Spleen (tissue), 11 donors: ENCODE data around the gene ARHGEF38. TPM values are rescaled to one million over a fixed set of nuclear protein-coding genes. Genes with fewer than 3 reads are reported as not detected.

ENCODE experiments used
- DNase-seq: peaks from one replicate; pipeline ENCODE4 v3.0.0-alpha.2; 2020
- H3K27ac ChIP-seq, 8 donors: fragments of 200-600 bp; sonication (generic) in 7 of 8; 1 replicate in 4 of 8; 2 replicates in 4 of 8; pipeline versions ENCODE4 v1.5.0 to v1.8.0; 2016 to 2021; ENCODE audit warnings: inconsistent platforms in 4 of 8, mild to moderate bottlenecking in 4 of 8, moderate library complexity in 1 of 8
- H3K27me3 ChIP-seq, 7 donors: fragments of 200-600 bp; sonication (generic) in 6 of 7; replicated peaks in 1 of 7; 1 replicate in 4 of 7; 2 replicates in 3 of 7; pipeline versions ENCODE4 v1.5.0 to v1.8.0; 2016 to 2021; ENCODE audit warnings: inconsistent platforms in 3 of 7, mild to moderate bottlenecking in 1 of 7
- H3K36me3 ChIP-seq, 6 donors: fragments of 200-600 bp; sonication (generic) in 5 of 6; 1 replicate in 4 of 6; 2 replicates in 2 of 6; pipeline versions ENCODE4 v1.5.0 to v1.8.0; 2016 to 2021; ENCODE audit warnings: inconsistent platforms in 2 of 6
- H3K4me1 ChIP-seq, 6 donors: fragments of 200-600 bp; sonication (generic) in 5 of 6; 1 replicate in 3 of 6; 2 replicates in 3 of 6; pipeline versions ENCODE4 v1.5.0 to v1.8.0; 2016 to 2021; ENCODE audit warnings: inconsistent platforms in 3 of 6
- H3K4me3 ChIP-seq, 8 donors: fragments of 200-600 bp; sonication (generic) in 7 of 8; 1 replicate in 4 of 8; 2 replicates in 4 of 8; pipeline versions ENCODE4 v1.5.0 to v1.8.0; 2016 to 2021; ENCODE audit warnings: inconsistent platforms in 4 of 8, mild to moderate bottlenecking in 4 of 8, moderate library complexity in 2 of 8
- H3K9me3 ChIP-seq, 8 donors: fragments of 200-600 bp; sonication (generic) in 7 of 8; 1 replicate in 4 of 8; 2 replicates in 4 of 8; pipeline versions ENCODE4 v1.5.0 to v1.8.0; 2016 to 2021; ENCODE audit warnings: inconsistent platforms in 4 of 8
- POLR2A ChIP-seq, 3 donors: fragments of 450-650 bp; IDR thresholded peaks; one replicate each; pipeline ENCODE4 v1.5.1; 2017; ENCODE audit warnings: antibody characterized with exemption in 3 of 3, mild to moderate bottlenecking in 1 of 3
- POLR2AphosphoS5 ChIP-seq, 3 donors: sonication (generic); formaldehyde crosslinking; IDR thresholded peaks; one replicate each; pipeline ENCODE4 v1.5.1; 2017; ENCODE audit warnings: antibody characterized with exemption in 3 of 3
- WGBS, 5 donors: extraction: QIAGEN DNeasy Blood & Tissue Kit in 3 of 5; methylation state at CpG; one replicate each; pipeline versions ENCODE4 v1.1.5 to v1.1.7; 2013 to 2018; 5-methylcytosine and 5-hydroxymethylcytosine counted together
- intact Hi-C: fragments of 100-400 bp; cut with DNase I; formaldehyde crosslinking; loops from one replicate; pipeline ENCODE4 v1.15.0; 2023; ENCODE audit warnings: low total_unique reads
- polyA plus RNA-seq, 3 donors: library from polyadenylated mRNA; stranded (reverse); fragments of 200-250 nt; gene quantifications; one replicate each; pipeline ENCODE4 v1.2.1, GENCODE V29; 2013
- total RNA-seq, 7 donors: library from RNA; depleted of rRNA in 3 of 7; stranded (reverse); fragments of >200 nt in 3 of 7; fragmentation: NEBNext Ultra II Directional in 4 of 7; extraction: Animal tissue kit (Norgen Biotek cat#: 25700) in 4 of 7; gene quantifications; one replicate each; pipeline versions ENCODE4 v1.1.0 to v1.2.1, GENCODE V29; 2016 to 2021
- TF ChIP-seq, protein P1 (sequence below), 11 experiments: fragments of 200-600 bp in 7 of 11; fragments of 450-650 bp in 4 of 11; sonication (generic) in 4 of 11; IDR thresholded peaks in 8 of 11; conservative IDR thresholded peaks in 3 of 11; 1 replicate in 7 of 11; 2 replicates in 4 of 11; pipeline versions ENCODE4 v1.4.0 to v1.8.0; 2016 to 2021; ENCODE audit warnings: antibody characterized with exemption in 11 of 11, inconsistent platforms in 4 of 11, mild to moderate bottlenecking in 1 of 11
- donor health status: healthy with polysubstance abuse.
- donor health status: DM: no; HTN: no; CAD: no; lungs with moderate emphysema.
- donor health status: DM: no; HTN: no; CAD: no.
- donor health status: Bipolar disorder and iron deficiency.
- donor health status: healthy.
- donor health status: DM: no; HTN: no; CAD: no.
- donor health status: DM: yes; HTN: yes; CAD: no.

The ARHGEF38 gene
- total and polyA plus RNA-seq, 10 donors: not detected

- no peak overlapping the region for H3K4me3 ChIP-seq
- H3K4me1 ChIP-seq: no peaks in the 10 kb centered on the region
- no peak for DNase-seq
- no peaks in the 10 kb centered on the region for H3K36me3 ChIP-seq
- intact Hi-C loops: no loop called here
- TF ChIP-seq POLR2A (IDR thresholded peaks at IDR 0.05): no peak
- TF ChIP-seq POLR2AphosphoS5 (IDR thresholded peaks at IDR 0.05): no peak
- TF ChIP-seq, protein P1, sequence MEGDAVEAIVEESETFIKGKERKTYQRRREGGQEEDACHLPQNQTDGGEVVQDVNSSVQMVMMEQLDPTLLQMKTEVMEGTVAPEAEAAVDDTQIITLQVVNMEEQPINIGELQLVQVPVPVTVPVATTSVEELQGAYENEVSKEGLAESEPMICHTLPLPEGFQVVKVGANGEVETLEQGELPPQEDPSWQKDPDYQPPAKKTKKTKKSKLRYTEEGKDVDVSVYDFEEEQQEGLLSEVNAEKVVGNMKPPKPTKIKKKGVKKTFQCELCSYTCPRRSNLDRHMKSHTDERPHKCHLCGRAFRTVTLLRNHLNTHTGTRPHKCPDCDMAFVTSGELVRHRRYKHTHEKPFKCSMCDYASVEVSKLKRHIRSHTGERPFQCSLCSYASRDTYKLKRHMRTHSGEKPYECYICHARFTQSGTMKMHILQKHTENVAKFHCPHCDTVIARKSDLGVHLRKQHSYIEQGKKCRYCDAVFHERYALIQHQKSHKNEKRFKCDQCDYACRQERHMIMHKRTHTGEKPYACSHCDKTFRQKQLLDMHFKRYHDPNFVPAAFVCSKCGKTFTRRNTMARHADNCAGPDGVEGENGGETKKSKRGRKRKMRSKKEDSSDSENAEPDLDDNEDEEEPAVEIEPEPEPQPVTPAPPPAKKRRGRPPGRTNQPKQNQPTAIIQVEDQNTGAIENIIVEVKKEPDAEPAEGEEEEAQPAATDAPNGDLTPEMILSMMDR (IDR thresholded peaks at IDR 0.05 in 8 of 11, conservative IDR thresholded peaks at IDR 0.05 in 3 of 11): no peak
- peaks cover 0 to 21% (median 0%) of the 10 kb centered on the region in 7 donors for H3K27me3 ChIP-seq
- no peaks in the 10 kb centered on the region for H3K9me3 ChIP-seq
- WGBS, 5 donors: 77 to 88% (median 82%) methylated on average over 3 of the region's 3 CpGs
- H3K27ac ChIP-seq: no peak overlapping the region
These were observed 39.2 kb downstream of the ARHGEF38 start for GRCh38 chr4:105591573-105591972.

- WGBS, 5 donors: 49 to 60% (median 51%) methylated on average over 7 of the region's 7 CpGs
- peaks cover 0 to 19% (median 0%) of the 10 kb centered on the region in 7 donors for H3K27me3 ChIP-seq
- H3K4me1 ChIP-seq: no peaks in the 10 kb centered on the region
- intact Hi-C loops: no loop called here
- no peak overlapping the region for H3K27ac ChIP-seq
- no peak overlapping the region for H3K4me3 ChIP-seq
- no peaks in the 10 kb centered on the region for H3K36me3 ChIP-seq
- no peaks in the 10 kb centered on the region for H3K9me3 ChIP-seq
- DNase-seq: no peak
- TF ChIP-seq POLR2AphosphoS5 (IDR thresholded peaks at IDR 0.05) (no peak), POLR2A (IDR thresholded peaks at IDR 0.05) (no peak)
- TF ChIP-seq, protein P1 (IDR thresholded peaks at IDR 0.05 in 8 of 11, conservative IDR thresholded peaks at IDR 0.05 in 3 of 11): no peak
These were observed 41.9 kb downstream of the ARHGEF38 start for GRCh38 chr4:105594099-105595010.

DNA sequence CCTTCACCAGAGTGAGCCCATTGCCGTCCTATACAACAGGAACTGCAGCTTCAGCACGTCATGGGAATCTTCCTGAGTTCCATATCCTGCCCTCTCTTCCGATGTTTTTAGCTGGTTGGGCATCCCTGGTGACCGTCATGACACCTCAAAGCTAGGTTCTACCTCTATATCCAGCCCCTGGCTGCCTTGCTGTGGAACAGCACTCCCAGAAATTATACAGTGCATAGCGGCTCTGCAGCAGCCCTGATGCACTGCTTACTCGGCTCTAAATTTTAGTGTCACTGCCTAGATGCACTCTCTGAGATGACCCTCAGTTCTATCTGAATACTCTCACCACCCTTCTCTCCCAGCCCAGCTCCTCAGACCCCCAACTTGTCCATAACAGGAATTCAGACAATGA is 44.3 kb downstream of the ARHGEF38 start:
- H3K4me1 ChIP-seq: no peaks in the 10 kb centered on the region
- H3K27me3 ChIP-seq: peaks cover 0 to 19% (median 0%) of the 10 kb centered on the region in 7 donors
- H3K9me3 ChIP-seq: no peaks in the 10 kb centered on the region
- no peak overlapping the region for H3K4me3 ChIP-seq
- WGBS, 5 donors: 73 to 81% (median 74%) methylated on average over 6 of the region's 6 CpGs
- no peak for DNase-seq
- intact Hi-C loops: no loop called here
- H3K27ac ChIP-seq: no peak overlapping the region
- TF ChIP-seq POLR2AphosphoS5 (IDR thresholded peaks at IDR 0.05): no peak
- TF ChIP-seq, protein P1 (IDR thresholded peaks at IDR 0.05 in 8 of 11, conservative IDR thresholded peaks at IDR 0.05 in 3 of 11): no peak
- TF ChIP-seq POLR2A (IDR thresholded peaks at IDR 0.05): no peak
- no peaks in the 10 kb centered on the region for H3K36me3 ChIP-seq

- no peaks in the 10 kb centered on the region for H3K9me3 ChIP-seq
- no peak overlapping the region for H3K27ac ChIP-seq
- H3K36me3 ChIP-seq: no peaks in the 10 kb centered on the region
- H3K4me3 ChIP-seq: no peak overlapping the region
- TF ChIP-seq POLR2AphosphoS5 (IDR thresholded peaks at IDR 0.05) (no peak), POLR2A (IDR thresholded peaks at IDR 0.05) (no peak)
- TF ChIP-seq, protein P1 (IDR thresholded peaks at IDR 0.05 in 8 of 11, conservative IDR thresholded peaks at IDR 0.05 in 3 of 11): no peak
- 74 to 85% (median 82%) methylated on average over 4 of the region's 4 CpGs for WGBS, 5 donors
- DNase-seq: no peak
- H3K4me1 ChIP-seq: no peaks in the 10 kb centered on the region
- intact Hi-C loops: no loop called here
- H3K27me3 ChIP-seq: peaks cover 0 to 19% (median 0%) of the 10 kb centered on the region in 7 donors
These were observed 45.6 kb downstream of the ARHGEF38 start for GRCh38 chr4:105598052-105598451.
